ENCODE measurements around the gene RUSC2.

Gene RUSC2

DNA sequence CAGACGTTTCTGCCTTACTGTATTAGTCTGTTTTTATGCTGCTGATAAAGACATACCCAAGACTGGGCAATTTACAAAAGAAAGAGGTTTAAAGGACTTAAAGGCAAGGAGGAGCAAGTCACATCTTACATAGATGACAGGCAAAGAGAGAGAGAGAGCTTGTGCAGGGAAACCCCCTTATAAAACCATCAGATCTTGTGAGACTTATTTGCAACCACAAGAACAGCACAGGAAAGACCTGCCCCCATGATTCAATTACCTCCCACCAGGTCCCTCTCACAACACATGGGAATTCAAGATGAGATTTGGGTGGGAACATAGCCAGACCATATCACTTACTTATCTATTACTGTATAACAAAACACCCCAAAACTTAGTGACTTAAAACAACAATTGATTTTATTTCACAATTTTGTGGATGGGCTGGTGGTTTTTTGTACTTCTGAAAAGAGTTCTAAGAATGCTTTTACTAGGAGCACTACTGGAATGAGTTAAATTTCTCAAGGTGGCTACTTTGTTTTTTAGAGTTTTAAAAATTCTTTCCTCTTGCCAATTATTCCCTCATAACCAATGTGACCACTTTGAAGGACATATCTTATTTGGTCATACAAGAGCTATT lies 10.3 kb downstream of the RUSC2 start:
- TF ChIP-seq, protein P1, sequence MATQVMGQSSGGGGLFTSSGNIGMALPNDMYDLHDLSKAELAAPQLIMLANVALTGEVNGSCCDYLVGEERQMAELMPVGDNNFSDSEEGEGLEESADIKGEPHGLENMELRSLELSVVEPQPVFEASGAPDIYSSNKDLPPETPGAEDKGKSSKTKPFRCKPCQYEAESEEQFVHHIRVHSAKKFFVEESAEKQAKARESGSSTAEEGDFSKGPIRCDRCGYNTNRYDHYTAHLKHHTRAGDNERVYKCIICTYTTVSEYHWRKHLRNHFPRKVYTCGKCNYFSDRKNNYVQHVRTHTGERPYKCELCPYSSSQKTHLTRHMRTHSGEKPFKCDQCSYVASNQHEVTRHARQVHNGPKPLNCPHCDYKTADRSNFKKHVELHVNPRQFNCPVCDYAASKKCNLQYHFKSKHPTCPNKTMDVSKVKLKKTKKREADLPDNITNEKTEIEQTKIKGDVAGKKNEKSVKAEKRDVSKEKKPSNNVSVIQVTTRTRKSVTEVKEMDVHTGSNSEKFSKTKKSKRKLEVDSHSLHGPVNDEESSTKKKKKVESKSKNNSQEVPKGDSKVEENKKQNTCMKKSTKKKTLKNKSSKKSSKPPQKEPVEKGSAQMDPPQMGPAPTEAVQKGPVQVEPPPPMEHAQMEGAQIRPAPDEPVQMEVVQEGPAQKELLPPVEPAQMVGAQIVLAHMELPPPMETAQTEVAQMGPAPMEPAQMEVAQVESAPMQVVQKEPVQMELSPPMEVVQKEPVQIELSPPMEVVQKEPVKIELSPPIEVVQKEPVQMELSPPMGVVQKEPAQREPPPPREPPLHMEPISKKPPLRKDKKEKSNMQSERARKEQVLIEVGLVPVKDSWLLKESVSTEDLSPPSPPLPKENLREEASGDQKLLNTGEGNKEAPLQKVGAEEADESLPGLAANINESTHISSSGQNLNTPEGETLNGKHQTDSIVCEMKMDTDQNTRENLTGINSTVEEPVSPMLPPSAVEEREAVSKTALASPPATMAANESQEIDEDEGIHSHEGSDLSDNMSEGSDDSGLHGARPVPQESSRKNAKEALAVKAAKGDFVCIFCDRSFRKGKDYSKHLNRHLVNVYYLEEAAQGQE (IDR thresholded peaks at IDR 0.05; ENCODE audit: insufficient read depth in 1 of 2, low read depth in 2 of 2, low read length in 2 of 2): no peak
- TF ChIP-seq SIN3A (IDR thresholded peaks at IDR 0.05; ENCODE audit: borderline replicate concordance, insufficient read depth, low read length) (no peak), POLR2AphosphoS5 (IDR thresholded peaks at IDR 0.05; ENCODE audit: low read depth, low read length) (no peak), TAF1 (IDR thresholded peaks at IDR 0.05; ENCODE audit: borderline replicate concordance, insufficient read depth, low read length) (no peak), FOXP2 (optimal IDR thresholded peaks at IDR 0.05; ENCODE audit: borderline replicate concordance, extremely low read depth, extremely low read length, insufficient read depth) (no peak)

DNA sequence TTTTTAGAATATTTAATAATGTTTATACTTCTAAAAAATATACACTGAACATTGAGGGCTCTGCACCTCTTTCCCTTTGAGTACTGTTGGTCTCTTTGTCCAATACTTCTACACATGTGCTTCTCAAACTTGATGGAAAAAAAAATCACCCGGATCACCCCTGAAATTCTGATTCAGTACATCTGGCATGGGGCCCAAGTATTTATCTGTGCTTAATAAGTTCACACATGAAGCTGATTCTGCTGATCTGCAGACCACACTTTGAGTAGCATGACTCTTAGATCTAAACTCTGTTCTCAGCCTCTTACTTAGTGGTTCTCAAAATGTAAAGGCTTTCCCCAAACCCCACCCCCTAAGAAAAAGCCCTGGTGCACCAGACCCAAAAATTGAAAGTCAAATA lies 12.0 kb downstream of the RUSC2 start:
- TF ChIP-seq POLR2AphosphoS5 (IDR thresholded peaks at IDR 0.05; ENCODE audit: low read depth, low read length) (no peak), TAF1 (IDR thresholded peaks at IDR 0.05; ENCODE audit: borderline replicate concordance, insufficient read depth, low read length) (no peak)
- TF ChIP-seq, protein P1 (IDR thresholded peaks at IDR 0.05; ENCODE audit: insufficient read depth in 1 of 2, low read depth in 2 of 2, low read length in 2 of 2): no peak

- TF ChIP-seq SIN3A (IDR thresholded peaks at IDR 0.05; ENCODE audit: borderline replicate concordance, insufficient read depth, low read length) (no peak), FOXP2 (optimal IDR thresholded peaks at IDR 0.05; ENCODE audit: borderline replicate concordance, extremely low read depth, extremely low read length, insufficient read depth) (no peak), TAF1 (IDR thresholded peaks at IDR 0.05; ENCODE audit: borderline replicate concordance, insufficient read depth, low read length) (no peak), POLR2AphosphoS5 (IDR thresholded peaks at IDR 0.05; ENCODE audit: low read depth, low read length) (no peak)
- TF ChIP-seq, protein P1 (IDR thresholded peaks at IDR 0.05; ENCODE audit: insufficient read depth in 1 of 2, low read depth in 2 of 2, low read length in 2 of 2): no peak
Measured at GRCh38 chr9:35506359-35506758, 16.4 kb downstream of the RUSC2 start.

DNA sequence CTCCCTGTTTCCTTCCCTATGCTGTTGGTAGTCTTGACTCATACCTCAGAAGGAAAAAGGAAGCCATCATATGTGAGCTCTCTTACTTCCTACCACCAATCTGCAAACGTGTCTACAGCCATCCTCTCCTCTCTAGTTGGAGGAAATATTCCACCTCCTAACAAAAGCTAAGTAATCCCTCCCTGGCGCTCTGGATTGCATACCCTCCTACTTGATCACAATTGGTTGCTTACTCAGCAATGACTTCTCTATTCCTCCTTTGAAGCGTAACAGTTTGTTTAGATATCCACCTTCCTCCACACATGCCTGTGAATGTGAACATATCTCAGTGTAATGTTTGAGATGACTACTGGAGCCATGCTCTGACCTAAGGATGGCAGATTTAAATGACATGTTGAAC lies 18.2 kb downstream of the RUSC2 start:
- TF ChIP-seq FOXP2 (optimal IDR thresholded peaks at IDR 0.05; ENCODE audit: borderline replicate concordance, extremely low read depth, extremely low read length, insufficient read depth) (no peak), POLR2AphosphoS5 (IDR thresholded peaks at IDR 0.05; ENCODE audit: low read depth, low read length) (no peak)
- TF ChIP-seq, protein P1 (IDR thresholded peaks at IDR 0.05; ENCODE audit: insufficient read depth in 1 of 2, low read depth in 2 of 2, low read length in 2 of 2): no peak

- TF ChIP-seq SIN3A (IDR thresholded peaks at IDR 0.05; ENCODE audit: borderline replicate concordance, insufficient read depth, low read length) (no peak), FOXP2 (optimal IDR thresholded peaks at IDR 0.05; ENCODE audit: borderline replicate concordance, extremely low read depth, extremely low read length, insufficient read depth) (no peak), TAF1 (IDR thresholded peaks at IDR 0.05; ENCODE audit: borderline replicate concordance, insufficient read depth, low read length) (no peak), POLR2AphosphoS5 (IDR thresholded peaks at IDR 0.05; ENCODE audit: low read depth, low read length) (no peak)
- TF ChIP-seq, protein P1 (IDR thresholded peaks at IDR 0.05; ENCODE audit: insufficient read depth in 1 of 2, low read depth in 2 of 2, low read length in 2 of 2): no peak
Measured at GRCh38 chr9:35510383-35510753, 20.5 kb downstream of the RUSC2 start.
